HG03565 (cell line): ENCODE results near the gene USP5.
"Not testable (repeated sequence)": the region's sequence is repeated elsewhere in the genome, so short reads cannot be mapped to it uniquely, and the experiment has no call there.

Experiments used
- ATAC-seq: cut with Tn5 transposase; IDR thresholded peaks from one replicate; pipeline ENCODE4 v1.9.1; 2021; ENCODE audit warnings: mild to moderate bottlenecking, moderate library complexity; ENCODE audit not compliant: unreplicated experiment

The USP5 gene

DNA sequence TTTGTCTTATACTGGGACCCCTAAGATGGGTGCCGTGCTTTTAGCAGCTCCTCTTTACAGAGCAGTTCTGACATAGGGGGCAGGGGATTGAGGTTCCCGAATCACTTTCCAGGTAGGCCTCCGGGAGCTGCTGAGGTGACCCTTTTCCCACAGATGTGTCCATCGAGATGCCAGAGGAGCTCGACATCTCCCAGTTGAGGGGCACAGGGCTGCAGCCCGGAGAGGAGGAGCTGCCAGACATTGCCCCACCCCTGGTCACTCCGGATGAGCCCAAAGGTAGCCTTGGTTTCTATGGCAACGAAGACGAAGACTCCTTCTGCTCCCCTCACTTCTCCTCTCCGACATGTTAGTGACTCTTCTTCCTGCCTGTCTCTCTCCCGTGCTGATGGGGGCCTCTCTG is 11.1 kb downstream of the USP5 start:
- ATAC-seq = no peak

DNA sequence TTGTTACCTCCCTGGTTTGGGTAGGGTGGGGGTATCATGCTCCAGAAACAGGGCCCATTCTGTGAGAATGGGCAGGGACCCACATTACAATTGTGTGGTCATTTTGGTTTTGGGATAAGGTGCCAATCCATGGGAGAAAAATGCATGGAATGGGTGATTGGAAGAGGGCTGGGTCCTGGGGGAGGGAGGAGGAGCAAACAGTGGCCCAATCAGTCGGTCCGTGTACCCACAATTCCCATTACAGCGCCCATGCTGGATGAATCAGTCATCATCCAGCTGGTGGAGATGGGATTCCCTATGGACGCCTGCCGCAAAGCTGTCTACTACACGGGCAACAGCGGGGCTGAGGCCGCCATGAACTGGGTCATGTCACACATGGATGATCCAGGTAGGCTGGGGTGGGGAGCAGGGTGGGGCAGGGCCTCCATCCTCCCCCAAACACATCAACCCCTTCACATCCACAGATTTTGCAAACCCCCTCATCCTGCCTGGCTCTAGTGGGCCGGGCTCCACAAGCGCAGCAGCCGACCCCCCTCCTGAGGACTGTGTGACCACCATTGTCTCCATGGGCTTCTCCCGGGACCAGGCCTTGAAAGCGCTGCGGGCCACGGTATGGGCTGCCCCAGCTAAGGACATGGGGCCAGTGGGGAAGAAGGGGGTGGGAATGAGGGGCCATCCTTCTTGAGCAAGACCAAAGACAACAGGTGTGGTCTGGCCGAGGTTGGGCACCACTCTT is 11.8 kb downstream of the USP5 start:
- ATAC-seq = no peak

DNA sequence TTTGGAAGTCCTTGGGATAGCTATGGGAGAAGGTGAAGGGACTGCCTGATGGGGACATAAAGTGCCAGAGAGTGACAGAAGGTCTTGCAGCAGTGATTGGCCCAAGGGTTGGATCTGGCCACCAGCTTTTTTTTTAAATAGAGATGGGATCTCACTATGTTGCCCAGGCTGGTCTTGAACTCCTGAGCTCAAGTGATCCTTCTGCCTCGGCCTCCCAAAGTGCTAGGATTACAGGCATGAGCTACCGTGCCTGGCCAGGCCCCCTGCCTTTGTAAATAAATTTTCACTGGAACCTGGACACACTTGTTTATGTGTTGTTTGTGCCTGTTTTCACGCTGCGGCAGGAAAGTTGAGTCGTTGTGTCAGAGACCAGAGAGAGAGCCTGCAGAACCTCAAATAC is 13.4 kb downstream of the USP5 start:
- not testable (repeated sequence) for ATAC-seq

DNA sequence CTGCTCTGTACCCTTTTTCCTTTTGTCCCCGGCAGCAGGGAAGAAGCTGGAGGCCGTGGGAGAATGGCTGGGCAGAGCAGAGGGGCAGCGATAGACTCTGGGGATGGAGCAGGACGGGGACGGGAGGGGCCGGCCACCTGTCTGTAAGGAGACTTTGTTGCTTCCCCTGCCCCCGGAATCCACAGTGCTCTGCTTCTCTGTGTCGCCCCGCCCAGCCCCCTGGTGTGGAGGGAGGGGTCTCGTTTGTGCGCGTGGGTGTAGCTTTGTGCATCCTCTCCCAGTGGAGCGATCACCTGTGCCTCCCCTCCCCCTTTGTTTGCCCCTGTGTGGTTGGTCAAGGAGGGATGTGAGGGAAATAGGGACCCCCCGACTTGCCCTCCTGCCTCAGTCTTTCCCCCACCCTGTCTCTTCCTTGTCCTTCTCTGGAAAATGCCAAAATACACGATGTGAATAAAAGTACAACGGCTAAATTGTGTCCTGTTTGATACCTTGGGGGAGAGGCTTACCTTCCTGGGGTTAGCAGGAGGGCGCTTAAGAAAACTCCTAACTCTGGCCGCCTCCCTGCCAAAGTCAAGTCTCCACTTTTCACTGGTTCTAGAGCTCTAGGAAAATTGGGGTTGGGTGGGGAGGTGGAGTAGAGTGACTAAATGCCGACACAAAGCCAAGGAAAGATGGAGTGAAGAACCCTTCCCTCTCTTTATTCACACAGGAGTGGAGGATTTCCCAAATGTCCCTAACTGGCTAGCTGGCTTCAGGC is 14.4 kb downstream of the USP5 start:
- no peak for ATAC-seq

DNA sequence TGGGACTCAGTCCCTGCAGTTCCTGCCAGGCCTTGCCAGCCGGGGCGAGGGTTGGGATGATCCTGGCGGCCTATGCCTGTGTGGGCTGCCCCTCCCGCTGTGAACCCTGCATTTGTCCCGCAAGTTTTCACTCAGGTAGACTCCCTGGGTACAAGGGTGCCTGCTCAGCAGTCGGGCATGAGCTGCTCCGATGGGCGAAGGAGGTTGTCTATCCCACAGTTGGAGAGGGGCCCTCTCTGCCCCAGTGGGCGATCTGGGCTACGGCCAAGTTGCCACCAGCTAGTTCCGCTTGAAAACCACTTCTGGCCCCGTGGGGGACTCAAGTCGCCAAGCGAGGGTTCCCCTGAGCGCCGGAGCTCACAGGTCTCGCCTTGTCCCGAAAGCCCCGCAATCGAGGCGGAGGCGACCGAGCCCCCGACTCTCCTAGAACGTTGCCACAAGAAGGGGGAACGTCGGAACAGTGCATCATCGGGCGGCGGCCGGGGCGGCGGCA is 15.0 kb downstream of the USP5 start:
- ATAC-seq = no peak

DNA sequence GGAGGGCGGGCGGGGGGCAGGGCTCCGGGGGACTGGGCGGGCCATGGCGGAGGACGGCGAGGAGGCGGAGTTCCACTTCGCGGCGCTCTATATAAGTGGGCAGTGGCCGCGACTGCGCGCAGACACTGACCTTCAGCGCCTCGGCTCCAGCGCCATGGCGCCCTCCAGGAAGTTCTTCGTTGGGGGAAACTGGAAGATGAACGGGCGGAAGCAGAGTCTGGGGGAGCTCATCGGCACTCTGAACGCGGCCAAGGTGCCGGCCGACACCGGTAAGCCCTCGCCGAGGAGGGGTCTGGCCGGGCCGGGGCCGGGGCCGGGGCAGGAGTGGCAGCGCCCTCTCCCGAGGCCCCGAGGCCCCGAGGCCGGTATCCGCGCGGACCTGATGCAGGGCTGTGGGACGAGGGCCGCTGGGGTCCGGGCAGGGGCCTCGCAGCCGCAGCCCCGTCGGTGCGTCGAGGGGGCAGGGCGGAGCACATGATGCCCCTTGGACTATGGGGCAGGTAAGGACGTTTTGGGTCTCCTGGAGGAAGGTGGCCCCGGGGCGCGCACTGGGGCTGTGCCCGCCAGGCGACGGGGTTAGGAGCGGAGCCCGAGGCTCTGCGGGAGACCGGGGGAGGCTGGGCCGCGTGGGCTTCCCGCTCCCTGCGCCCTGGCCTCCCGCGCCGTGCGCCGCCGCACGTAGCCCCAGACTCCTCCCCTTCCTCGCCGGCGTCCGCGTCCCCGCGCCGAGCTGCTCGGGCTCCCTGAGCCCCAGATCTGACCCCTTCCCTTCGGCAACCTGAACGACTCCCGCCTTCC is 15.7 kb downstream of the USP5 start, which contains the start of gene TPI1:
TPI1 (plus strand) TSS at position 119 of the 798 bp plus-strand sequence; CDS start at position 155, 36 bp downstream.
- peak; percentile 33 for ATAC-seq

DNA sequence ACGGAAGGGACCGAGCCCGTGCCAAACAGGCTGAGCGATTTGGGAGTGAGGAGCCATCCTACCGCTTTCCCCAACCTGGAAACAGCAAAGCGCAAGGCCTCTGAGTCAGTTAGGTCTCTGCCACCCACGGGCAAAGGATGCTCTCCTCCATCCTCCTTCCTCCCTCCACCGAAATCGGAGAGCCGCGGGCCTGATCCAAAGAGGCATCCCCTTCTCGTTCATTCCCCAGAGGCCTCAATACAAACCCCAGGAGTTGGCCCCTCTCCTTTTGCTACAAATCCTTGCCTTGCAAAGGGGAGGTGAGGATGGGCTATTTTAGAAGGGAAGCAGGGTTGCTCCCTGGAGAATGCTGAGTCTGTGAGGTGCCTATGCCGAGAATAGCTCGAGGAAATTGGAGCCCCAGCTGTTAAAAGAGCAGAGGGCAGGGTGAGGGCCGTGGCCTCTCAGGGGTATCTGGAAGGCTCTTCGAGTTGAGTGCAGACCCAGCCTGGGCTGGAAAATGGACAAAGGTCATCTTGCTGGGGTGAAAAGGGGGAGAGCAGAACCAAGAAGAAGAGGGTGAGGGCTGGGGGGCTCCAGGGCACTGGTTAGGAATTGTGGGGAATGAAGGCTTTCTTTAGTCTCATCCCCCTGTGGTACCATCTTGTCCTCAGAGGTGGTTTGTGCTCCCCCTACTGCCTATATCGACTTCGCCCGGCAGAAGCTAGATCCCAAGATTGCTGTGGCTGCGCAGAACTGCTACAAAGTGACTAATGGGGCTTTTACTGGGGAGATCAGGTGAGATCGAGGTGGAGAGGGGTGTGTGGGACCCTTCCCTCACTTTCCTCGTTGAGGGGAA is 16.5 kb downstream of the USP5 start:
- no peak for ATAC-seq

DNA sequence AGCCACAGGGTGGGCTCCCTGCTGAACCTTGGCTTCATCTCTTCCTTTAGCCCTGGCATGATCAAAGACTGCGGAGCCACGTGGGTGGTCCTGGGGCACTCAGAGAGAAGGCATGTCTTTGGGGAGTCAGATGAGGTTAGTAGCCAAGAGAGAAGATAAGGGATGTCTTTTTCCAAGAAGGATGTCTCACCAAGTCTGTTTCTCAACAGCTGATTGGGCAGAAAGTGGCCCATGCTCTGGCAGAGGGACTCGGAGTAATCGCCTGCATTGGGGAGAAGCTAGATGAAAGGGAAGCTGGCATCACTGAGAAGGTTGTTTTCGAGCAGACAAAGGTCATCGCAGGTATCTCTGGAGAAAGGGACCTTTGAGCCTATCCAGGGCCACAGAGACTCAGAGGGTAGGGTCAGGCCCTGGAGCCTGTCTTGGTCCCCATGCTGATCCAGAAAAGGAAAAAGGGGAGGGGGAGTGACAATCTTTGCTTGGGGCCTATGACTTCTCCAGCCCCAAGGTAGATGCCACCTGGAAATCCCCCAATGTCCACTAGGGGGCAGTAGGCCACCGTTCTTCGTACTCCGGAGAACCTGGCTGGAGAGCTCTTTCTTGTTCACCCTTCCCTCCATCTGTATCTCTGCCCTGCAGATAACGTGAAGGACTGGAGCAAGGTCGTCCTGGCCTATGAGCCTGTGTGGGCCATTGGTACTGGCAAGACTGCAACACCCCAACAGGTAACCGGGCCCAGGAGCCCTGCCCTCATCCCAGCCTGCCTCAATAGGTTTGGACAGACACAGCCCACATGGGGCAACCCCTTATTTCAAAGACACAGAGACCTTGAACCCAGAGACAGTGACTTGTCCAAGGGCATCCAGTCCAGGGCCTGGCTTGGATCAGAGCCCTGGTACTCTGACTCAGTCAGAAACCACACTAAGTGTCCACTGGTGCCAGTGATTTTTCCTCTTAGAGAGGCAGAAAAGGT is 17.4 kb downstream of the USP5 start:
- no peak for ATAC-seq

DNA sequence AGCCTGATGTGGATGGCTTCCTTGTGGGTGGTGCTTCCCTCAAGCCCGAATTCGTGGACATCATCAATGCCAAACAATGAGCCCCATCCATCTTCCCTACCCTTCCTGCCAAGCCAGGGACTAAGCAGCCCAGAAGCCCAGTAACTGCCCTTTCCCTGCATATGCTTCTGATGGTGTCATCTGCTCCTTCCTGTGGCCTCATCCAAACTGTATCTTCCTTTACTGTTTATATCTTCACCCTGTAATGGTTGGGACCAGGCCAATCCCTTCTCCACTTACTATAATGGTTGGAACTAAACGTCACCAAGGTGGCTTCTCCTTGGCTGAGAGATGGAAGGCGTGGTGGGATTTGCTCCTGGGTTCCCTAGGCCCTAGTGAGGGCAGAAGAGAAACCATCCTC is 18.4 kb downstream of the USP5 start:
- not testable (repeated sequence) for ATAC-seq

DNA sequence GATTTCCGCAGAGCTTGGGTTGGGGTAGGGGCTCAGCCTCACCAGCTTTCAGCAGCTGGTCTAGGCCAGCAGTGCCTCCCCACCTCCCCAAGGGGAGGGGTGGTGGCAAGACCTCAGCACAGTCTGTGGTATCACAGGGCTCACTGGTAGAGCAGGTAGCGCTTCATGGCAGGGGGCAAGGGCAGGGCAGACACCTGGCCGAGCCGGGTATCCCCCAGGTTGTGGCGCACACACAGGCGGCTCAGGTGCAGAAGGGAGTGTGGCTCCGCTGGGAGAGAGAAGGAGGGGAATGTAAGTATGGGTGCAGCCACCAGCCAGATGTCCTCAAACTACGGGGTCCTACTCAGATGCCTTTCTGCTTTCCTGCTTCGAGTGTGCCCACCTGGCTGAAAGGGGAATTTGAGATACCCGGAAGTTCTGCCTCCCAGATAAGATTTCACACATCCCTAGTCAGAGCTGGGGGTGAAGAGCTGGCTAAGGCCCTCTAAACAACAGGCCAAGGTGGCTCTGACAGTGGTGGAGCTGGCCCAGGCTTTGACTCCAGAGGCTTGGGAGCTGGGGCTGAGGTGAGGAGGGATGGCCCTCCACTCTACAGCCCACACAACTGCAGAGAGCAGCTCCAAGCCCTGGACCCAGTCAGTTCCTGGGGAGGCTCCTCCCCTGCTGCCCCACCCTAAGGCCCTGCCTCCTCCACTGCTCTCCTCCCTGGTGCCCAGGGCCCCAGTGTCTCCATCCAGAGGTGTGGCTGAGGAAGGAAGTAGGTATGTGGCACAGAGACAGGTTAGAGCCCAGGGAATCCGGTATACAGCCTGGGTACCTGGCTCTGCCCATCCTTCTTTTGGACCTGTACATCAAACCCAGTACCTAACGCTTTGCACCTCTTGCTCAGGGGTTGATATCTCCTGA is 19.4 kb downstream of the USP5 start:
- ATAC-seq = no peak

DNA sequence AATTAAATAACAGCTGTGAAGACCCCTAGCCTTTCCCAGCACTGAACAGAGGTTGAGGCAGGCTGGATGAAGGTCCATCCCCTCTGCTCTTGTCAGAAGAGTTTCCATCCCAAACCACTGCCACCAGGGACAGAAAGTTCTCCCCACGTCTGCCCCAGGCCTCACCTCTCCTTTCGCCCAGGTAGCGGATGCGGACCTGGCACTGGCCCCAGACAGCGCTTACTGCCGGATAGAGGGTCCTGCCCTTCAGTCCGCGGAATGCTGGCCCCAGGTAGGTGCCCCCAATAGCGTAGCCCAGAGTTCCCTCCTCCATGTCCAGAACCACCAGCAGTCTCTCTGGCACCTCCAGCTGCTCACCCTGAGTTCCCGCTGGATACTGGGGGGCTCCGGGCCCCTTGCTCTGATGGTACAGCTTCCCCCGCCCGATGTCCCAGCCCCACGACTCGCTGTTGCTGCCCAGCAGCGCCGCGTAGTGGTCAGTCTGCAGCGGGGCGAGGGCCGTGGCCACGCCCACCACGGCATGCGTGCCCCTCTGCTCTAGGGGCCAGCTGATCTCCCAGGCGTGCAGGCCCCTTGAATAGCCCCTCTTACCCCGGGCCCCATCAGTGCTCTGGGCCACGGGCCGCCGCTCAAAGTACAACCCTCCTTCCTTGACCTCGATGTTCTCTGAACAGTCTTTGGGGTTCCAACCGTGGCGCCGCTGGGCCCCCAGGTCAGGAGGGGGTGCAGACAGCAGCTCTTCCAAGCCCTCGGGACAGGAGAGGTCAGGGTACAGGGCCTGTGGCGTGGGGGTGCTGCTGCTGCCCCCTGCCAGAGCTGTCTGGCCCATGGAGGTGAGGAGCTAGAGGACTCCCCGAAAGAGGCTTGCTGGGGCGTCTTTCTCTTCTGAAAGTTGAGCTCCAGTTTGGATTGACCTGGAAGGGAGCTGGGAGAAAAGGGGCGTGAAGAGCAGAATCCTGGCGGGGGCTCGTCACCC is 20.4 kb downstream of the USP5 start:
- ATAC-seq = no peak

DNA sequence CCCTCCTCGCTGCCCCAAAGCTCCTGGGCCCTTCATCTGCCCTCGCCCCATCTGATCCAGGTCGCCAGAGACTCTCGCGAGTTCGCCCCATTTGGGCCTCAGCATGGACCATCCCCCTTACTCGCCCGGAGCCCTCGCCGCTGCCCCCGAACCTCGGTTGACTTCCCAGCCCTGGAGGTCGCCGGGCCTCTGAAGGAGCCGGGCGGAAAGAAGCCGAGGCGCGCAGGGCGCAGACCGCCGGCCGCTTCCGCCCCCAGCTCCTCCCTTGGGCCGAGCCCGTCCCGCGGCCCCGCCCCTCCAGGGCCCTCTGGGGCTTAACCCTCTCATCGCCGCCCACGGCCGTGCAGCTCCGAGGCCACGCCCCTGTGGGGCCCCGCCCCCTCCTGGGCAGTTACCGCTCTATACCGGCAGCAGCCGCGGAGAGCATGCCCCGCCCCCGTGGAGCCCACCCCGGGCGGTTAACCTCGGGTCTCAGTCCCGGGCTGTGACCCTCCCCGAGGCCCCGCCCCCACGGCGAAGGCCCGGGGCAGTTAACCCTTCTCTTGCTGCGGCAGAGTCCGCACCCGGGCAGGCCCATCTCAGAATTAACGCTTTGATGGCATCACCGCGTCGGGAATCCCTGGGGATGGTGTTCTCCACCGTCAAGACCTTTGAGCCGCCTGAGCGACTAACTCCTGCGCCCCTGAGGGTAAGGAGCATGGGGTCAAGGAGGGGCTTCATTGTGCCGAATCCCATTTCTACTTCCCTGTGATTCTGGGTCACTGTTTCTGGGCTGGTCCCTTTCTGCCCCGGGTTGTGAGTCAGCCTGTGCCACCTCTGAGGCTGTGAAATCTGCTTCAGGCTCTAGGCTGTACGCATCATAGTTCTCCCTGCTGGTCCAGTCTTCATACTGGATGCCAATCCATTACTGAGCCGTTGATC is 21.4 kb downstream of the USP5 start, which contains the start of gene SPSB2:
SPSB2 (minus strand) TSS at position 210 of the 921 bp plus-strand sequence. CDS start 402 bp downstream, outside the sequence.
- peak; percentile 66 for ATAC-seq

DNA sequence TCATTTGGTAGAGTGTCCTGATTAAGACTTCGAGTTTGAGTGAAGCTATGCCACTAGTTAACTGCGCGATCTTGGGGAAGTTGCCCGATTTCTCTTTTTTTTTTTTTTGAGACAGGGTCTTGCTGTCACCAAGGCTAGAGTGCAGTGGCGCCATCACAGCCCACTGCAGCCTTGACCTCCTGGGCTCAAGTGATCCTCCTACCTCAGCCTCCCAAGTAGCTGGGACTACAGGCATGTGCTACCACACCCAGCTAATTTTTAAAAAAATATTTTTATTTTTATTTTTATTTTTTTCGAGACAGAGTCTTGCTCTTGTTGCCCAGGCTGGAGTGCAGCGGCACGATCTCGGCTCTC is 22.0 kb downstream of the USP5 start:
- ATAC-seq = not testable (repeated sequence)

DNA sequence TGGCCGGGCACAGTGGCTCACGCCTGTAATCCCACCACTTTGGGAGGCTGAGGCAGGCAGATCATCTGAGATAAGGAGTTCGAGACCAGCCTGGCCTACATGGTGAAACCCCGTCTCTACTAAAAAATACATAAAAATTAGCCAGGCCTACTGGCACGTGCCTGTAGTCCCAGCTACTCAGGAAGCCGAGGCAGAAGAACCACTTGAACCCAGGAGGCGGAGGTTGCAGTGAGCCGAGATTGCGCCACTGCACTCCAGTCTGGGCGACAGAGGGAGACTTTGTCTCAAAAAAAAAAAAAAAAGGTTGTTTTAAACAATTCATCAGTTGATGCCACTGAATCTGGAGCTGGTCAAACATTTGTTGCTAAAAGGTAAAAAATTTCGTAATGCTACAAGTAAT is 27.9 kb downstream of the USP5 start:
- not testable (repeated sequence) for ATAC-seq

DNA sequence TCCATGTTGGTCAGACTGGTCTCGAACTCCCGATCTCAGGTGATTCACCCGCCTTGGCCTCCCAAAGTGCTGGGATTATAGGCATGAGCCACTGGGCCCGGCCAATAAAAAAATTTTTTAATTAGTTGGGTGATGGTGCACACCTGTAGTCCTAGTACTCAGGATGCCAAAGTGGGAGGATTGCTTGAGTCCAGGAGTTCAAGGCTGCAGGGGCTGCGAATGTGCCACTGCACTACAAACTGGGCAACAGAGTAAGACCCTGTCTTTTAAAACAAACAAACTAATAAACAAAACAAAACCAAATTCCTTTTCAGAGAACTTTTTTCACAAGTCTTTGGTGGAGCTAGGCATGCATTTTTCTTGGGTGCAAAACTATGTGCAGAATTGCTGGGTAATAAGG is 31.3 kb downstream of the USP5 start:
- no peak for ATAC-seq

DNA sequence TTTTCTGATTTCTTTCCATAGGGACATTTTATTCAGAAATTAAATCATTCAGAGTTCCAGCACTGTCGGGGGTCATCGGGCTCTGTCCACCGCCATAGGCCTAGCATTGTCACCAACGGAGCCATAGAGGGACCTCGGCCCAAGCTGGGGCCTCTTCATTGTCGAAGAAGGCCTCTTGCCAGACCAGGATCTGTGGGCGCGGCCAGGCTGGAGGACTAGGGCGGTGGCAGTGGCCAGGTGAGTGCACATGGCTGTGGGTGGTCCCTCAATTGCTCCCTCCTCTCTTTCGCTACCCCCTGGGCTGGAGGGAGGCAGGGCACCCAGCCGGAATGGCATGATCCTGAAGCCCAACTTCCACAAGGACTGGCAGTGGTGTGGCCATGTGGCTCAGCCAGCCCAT is 31.7 kb downstream of the USP5 start:
- no peak for ATAC-seq
